CD4-positive, alpha-beta memory T cell (primary cell): ENCODE data around the gene SLC1A5. TPM values are rescaled to one million over a fixed set of nuclear protein-coding genes. Genes with fewer than 3 reads are reported as not detected.

ENCODE experiments used
- CTCF ChIA-PET: fragments of 350-600 bp; sonication (Branson Sonifier 250); formaldehyde crosslinking; loops from one replicate; lab custom pipeline; 2021; ENCODE audit warnings: inconsistent platforms; ENCODE audit not compliant: partially characterized antibody; lab: Charles Lee
- POLR2A ChIA-PET: fragments of 350-600 bp; sonication (Branson Sonifier 250); formaldehyde crosslinking; loops from one replicate; lab custom pipeline; 2021; ENCODE audit not compliant: partially characterized antibody; lab: Charles Lee
- DNase-seq, 5 donors: peaks; one replicate each; pipeline versions ENCODE4 v3.0.0 to v3.0.0-alpha.2; 2020 to 2022; ENCODE audit warnings: mixed read lengths in 1 of 5
- H3K27ac ChIP-seq: one replicate; pipeline ENCODE4 v1.7.0; 2013; ENCODE audit warnings: low read depth, low read length
- H3K27me3 ChIP-seq: 2 replicates; pipeline ENCODE4 v1.7.0; 2013; ENCODE audit warnings: mild to moderate bottlenecking, low read length, moderate library complexity; ENCODE audit not compliant: insufficient read depth
- H3K36me3 ChIP-seq: 2 replicates; pipeline ENCODE4 v1.7.0; 2013; ENCODE audit warnings: mild to moderate bottlenecking, low read length, moderate library complexity; ENCODE audit not compliant: insufficient read depth
- H3K4me1 ChIP-seq: 2 replicates; pipeline ENCODE4 v1.7.0; 2013; ENCODE audit warnings: mild to moderate bottlenecking, low read length, moderate library complexity; ENCODE audit not compliant: insufficient read depth
- H3K4me3 ChIP-seq, 2 donors: one replicate each; pipeline ENCODE4 v1.7.0; 2013; ENCODE audit warnings: low read length in 2 of 2, mild to moderate bottlenecking in 1 of 2
- H3K9me3 ChIP-seq, 2 donors: one replicate each; pipeline ENCODE4 v1.7.0; 2013; ENCODE audit warnings: low read length in 2 of 2, control low read depth in 1 of 2; ENCODE audit not compliant: control insufficient read depth in 1 of 2
- H3K27ac Mint-ChIP-seq, 7 donors: one replicate each; pipeline ENCODE4 v1.8.0; 2020 to 2021; ENCODE audit warnings: mixed read lengths in 7 of 7, mild to moderate bottlenecking in 6 of 7, inconsistent platforms in 3 of 7, moderate library complexity in 3 of 7
- H3K27me3 Mint-ChIP-seq, 2 donors: one replicate each; pipeline ENCODE4 v1.8.0; 2020 to 2021; ENCODE audit warnings: mixed read lengths in 2 of 2
- H3K36me3 Mint-ChIP-seq, 2 donors: one replicate each; pipeline ENCODE4 v1.8.0; 2020 to 2021; ENCODE audit warnings: mixed read lengths in 2 of 2, inconsistent platforms in 1 of 2, mild to moderate bottlenecking in 1 of 2
- H3K4me1 Mint-ChIP-seq, 4 donors: one replicate each; pipeline ENCODE4 v1.8.0; 2020 to 2021; ENCODE audit warnings: mixed read lengths in 4 of 4, mild to moderate bottlenecking in 1 of 4
- H3K4me3 Mint-ChIP-seq, 8 donors: one replicate each; pipeline ENCODE4 v1.8.0; 2020 to 2021; ENCODE audit warnings: mixed read lengths in 8 of 8, mild to moderate bottlenecking in 7 of 8, moderate library complexity in 6 of 8, inconsistent platforms in 3 of 8
- H3K9me3 Mint-ChIP-seq, 8 donors: one replicate each; pipeline ENCODE4 v1.8.0; 2020 to 2021; ENCODE audit warnings: mixed read lengths in 8 of 8, mild to moderate bottlenecking in 5 of 8, inconsistent platforms in 3 of 8, moderate library complexity in 1 of 8
- intact Hi-C: fragments of 100-400 bp; cut with micrococcal nuclease; formaldehyde crosslinking; loops from one replicate; pipeline ENCODE4 v1.15.1; 2023
- polyA plus RNA-seq, 2 donors: library from polyadenylated mRNA; unstranded; fragments of 300-500 nt; fragmentation: Illumina TruSeq; gene quantifications; one replicate each; pipeline ENCODE4 v1.2.3, GENCODE V29; 2021
- total RNA-seq, 2 experiments: library from RNA; stranded (reverse); gene quantifications; one replicate each; pipeline ENCODE4 v1.2.3, GENCODE V29; 2021

SLC1A5 gene
- total and polyA plus RNA-seq, 4 experiments from 2014 or later, result 7.2 to 22.1 (median 20.3) TPM

DNA sequence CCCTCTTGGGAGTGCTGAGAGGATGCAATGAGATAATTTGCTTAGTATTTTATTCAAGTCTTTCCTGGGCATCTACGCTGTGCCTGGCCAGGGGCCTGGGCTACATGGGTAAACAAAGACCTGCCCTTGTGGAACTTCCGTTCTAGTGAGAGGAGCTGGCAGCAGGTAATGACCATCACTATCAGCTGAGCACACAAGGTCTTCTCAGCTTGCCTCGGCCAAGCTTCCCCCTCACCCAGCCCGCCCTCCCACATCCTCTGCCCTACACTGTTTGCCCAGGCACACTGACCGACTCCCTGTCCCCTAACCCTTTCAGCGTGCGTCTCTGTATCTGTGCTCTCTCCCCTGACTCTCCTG, 51.1 kb downstream of the SLC1A5 start:
- Mint-ChIP-seq H3K9me3 (peaks cover 0 to under 1% (median 0%) of the 10 kb centered on the region in 8 donors), H3K4me3 (no peak overlapping the region), H3K27me3 (no peaks in the 10 kb centered on the region), H3K36me3 (peaks cover 8 to 53% of the 10 kb centered on the region in 2 donors), H3K4me1 (peaks cover 17 to 30% (median 20%) of the 10 kb centered on the region in 4 donors), H3K27ac (peak overlapping the region in 2 of 7 donors; percentile 55 to 69)
- H3K9me3 ChIP-seq, result no peaks in the 10 kb centered on the region
- ChIA-PET CTCF (interaction anchor here (0.6 to 1.1 kb wide), 2 partner anchors 11 to 34 kb away, joined by 3 to 9 read pairs; no protein-coding TSS in a partner anchor), POLR2A (no interaction called here)
- intact Hi-C loops, result no loop called here
- H3K27me3 ChIP-seq, result no peaks in the 10 kb centered on the region
- no peak overlapping the region for H3K4me3 ChIP-seq
- peaks cover 53% of the 10 kb centered on the region for H3K36me3 ChIP-seq
- peaks cover 19% of the 10 kb centered on the region for H3K4me1 ChIP-seq
- H3K27ac ChIP-seq, result no peak overlapping the region
- no peak for DNase-seq

DNA sequence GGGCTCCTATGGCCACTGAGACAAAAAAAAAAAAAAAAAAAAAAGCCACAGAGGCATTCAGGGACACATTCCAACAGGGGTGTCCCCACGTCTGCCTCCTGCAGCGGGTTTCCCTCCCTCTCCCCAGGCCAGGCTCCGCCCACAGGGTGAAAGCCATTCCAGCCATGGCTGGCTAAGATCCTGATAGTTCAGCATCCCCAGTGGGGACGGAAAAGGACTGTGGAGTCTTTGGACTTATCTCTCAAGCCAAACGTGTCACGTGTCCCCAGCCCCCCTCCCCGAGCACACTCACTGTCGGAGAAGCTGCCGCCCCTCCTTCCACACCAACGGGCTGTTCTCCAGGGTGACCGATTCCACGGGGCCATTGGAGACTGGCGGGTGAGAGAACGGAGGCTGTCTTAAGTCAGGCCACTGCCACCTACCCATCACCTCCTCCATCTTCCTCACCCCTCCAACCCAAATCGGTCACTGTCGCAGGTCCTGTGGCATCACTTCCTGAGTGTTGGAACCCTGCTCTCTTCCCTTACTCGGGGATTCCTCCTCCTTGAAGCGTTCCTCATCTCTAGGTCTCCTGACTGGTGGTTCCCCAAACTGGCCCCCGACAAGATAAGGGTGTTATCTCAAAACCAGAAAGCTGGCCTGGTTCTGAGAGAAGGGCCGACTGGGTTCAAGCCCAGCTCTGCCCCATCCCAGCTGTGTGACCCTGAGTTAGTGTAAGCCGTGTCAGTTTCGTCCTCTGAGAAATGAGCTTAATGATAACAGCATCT, 51.7 kb downstream of the SLC1A5 start:
- intact Hi-C loops, result no loop called here
- POLR2A ChIA-PET, result no interaction called here
- H3K36me3 ChIP-seq, result peaks cover 53% of the 10 kb centered on the region
- Mint-ChIP-seq H3K27me3 (no peaks in the 10 kb centered on the region), H3K4me1 (peaks cover 12 to 24% (median 16%) of the 10 kb centered on the region in 4 donors), H3K36me3 (peaks cover 13 to 56% of the 10 kb centered on the region in 2 donors), H3K4me3 (no peak overlapping the region), H3K9me3 (peaks cover 0 to 3% (median 0%) of the 10 kb centered on the region in 8 donors), H3K27ac (peak overlapping the region in 1 of 7 donors; percentile 69)
- H3K4me3 ChIP-seq, result no peak overlapping the region
- H3K27me3 ChIP-seq, result no peaks in the 10 kb centered on the region
- H3K9me3 ChIP-seq, result no peaks in the 10 kb centered on the region
- DNase-seq, result no peak
- CTCF ChIA-PET, result interaction anchor here (0.6 to 1.1 kb wide), 2 partner anchors 12 to 33 kb away, joined by 3 to 9 read pairs; no protein-coding TSS in a partner anchor
- H3K4me1 ChIP-seq, result peaks cover 13% of the 10 kb centered on the region
- no peak overlapping the region for H3K27ac ChIP-seq

DNA sequence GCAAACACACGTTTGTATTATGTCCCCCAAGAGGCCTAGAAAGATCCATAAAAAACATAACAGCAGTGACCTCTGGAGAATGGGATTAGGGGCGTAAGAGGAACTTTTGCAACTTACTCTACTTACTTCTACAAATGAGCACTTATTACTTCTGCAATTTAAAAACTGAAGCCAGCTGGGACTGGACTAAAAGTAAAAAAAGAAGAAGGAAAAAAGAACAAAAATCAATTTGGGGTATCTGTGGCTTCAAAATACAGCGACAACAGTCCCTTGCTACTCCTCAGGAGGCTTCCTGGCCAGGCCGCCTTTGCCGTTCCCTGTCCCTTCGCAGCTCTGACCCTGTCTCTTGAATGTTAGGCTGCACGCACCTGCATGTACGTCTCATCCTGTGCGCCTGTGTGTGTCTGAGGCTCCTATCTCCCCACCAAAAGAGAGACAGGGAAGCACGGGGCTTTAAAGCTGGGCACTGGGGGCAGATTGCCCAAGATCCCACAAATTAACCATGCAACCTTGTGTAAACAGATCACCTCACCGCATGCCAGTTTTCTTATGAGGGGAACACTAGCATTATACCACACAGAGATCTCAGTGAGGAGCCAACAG, 54.6 kb downstream of the SLC1A5 start:
- Histone ChIP-seq H3K27me3 (no peaks in the 10 kb centered on the region), H3K4me3 (no peak overlapping the region), H3K4me1 (peaks cover 4% of the 10 kb centered on the region), H3K9me3 (no peaks in the 10 kb centered on the region), H3K27ac (no peak overlapping the region), H3K36me3 (peaks cover 61% of the 10 kb centered on the region)
- H3K36me3 Mint-ChIP-seq, result peaks cover 17 to 73% of the 10 kb centered on the region in 2 donors
- H3K27ac Mint-ChIP-seq, result peak overlapping the region in 1 of 7 donors; percentile 47
- H3K9me3 Mint-ChIP-seq, result peaks cover 0 to 3% (median 0%) of the 10 kb centered on the region in 8 donors
- peaks cover 5 to 8% (median 5%) of the 10 kb centered on the region in 4 donors for H3K4me1 Mint-ChIP-seq
- ChIA-PET CTCF (interaction anchor here (0.8 to 2.1 kb wide), 5 partner anchors 16 to 106 kb away, joined by 3 to 12 read pairs (median 3); no protein-coding TSS in a partner anchor), POLR2A (interaction anchor here (0.9 kb wide), 1 partner anchor 8 kb away, joined by 4 read pairs; no protein-coding TSS in a partner anchor)
- no peak overlapping the region for H3K4me3 Mint-ChIP-seq
- intact Hi-C loops, result no loop called here
- no peak for DNase-seq
- no peaks in the 10 kb centered on the region for H3K27me3 Mint-ChIP-seq

DNA sequence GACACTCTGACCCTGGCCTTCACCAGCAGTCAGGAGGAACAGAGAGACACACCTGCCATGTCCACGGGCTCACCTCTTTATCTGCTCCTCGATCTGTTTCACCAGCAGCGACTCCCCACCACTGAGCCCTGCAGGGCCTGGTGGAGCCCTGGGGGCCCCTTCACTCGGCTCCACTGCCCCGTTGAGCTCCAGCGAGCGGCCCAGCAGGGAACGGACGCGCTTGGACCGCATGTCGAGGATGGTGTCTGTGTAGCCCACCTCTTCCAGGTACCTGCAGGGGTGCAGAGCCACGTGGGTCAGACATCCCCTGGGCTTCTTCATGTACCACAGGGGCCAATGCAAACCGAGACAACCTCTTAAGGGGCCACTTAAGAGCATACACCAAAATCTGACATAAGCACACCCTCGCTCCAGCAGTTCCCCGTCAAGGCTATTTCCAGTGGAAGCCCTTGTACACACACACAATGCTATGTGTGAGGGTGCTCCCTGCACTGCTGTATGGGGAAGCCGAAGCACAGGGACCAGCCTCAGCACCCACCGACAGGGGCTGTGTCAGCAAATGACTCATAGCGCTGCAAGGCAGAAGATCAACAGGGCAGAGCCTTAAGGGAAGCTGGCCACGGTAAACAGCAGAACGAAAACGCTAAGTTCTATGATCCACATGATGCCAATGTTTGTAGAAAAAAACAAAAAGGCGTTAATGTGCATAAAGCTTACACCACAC, 55.3 kb downstream of the SLC1A5 start:
- POLR2A ChIA-PET, result interaction anchor here (0.9 kb wide), 1 partner anchor 9 kb away, joined by 4 read pairs; no protein-coding TSS in a partner anchor
- no peak overlapping the region for H3K4me3 ChIP-seq
- Mint-ChIP-seq H3K4me1 (peaks cover 8 to 10% (median 9%) of the 10 kb centered on the region in 4 donors), H3K27me3 (no peaks in the 10 kb centered on the region), H3K9me3 (peaks cover 0 to 3% (median 0%) of the 10 kb centered on the region in 8 donors), H3K4me3 (no peak overlapping the region), H3K27ac (no peak overlapping the region), H3K36me3 (peaks cover 20 to 73% of the 10 kb centered on the region in 2 donors)
- intact Hi-C loops, result no loop called here
- H3K9me3 ChIP-seq, result no peaks in the 10 kb centered on the region
- CTCF ChIA-PET, result interaction anchor here (0.8 to 5.4 kb wide), 6 partner anchors 9 to 107 kb away, joined by 3 to 52 read pairs (median 4); no protein-coding TSS in a partner anchor
- peaks cover 60% of the 10 kb centered on the region for H3K36me3 ChIP-seq
- H3K27ac ChIP-seq, result no peak overlapping the region
- peaks cover 9% of the 10 kb centered on the region for H3K4me1 ChIP-seq
- DNase-seq, result no peak
- no peaks in the 10 kb centered on the region for H3K27me3 ChIP-seq

DNA sequence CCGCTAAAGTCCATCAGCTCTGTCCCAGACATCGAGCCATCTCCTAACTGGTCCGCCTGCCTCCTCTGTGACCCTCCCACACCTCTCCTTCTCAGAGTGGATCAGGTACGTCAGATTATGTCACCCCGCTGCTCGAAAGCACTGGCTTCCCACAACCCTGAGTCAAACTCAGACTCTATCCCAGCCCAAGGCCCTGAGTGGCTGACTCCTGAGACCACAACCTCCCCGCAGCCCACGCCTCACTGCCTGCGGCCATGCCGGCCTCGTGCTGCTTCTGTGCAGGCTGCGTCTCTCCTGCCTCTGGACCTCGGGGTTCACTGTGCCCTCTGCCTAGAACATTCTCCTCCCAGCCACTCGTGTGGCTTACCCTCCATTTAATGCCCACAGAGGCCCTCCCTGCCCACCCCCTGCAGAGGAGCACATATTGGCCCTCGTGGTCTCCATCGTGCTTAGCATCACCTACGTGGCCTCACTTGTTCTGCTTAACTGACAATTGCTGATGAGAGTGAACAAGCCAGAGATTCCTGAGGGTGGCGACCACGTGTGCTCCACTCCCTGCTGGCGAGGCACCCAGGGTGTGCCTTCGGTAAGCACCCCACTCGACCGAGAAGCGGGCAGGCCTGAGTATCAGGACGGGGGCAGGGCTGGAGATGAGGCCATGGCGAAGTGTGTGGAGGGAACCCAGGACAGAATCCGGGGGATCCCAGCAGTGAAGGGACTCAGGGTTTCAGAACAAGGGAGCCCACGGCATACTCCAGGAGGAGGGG, 56.0 kb downstream of the SLC1A5 start:
- no peak overlapping the region for H3K27ac ChIP-seq
- ChIA-PET CTCF (interaction anchor here (1.2 to 6.1 kb wide), 3 partner anchors 10 to 28 kb away, joined by 4 to 173 read pairs (median 52); no protein-coding TSS in a partner anchor), POLR2A (interaction anchor here (6.3 kb wide), 1 partner anchor 20 kb away, joined by 72 read pairs; the partner anchor contains the start of gene PRKD2)
- H3K27me3 ChIP-seq, result no peaks in the 10 kb centered on the region
- H3K27ac Mint-ChIP-seq, result peak overlapping the region in 3 of 7 donors; percentile 68 to 82 (median 74)
- DNase-seq, result no peak
- H3K4me3 ChIP-seq, result no peak overlapping the region
- peaks cover 8 to 10% (median 9%) of the 10 kb centered on the region in 4 donors for H3K4me1 Mint-ChIP-seq
- intact Hi-C loops, result no loop called here
- peaks cover 61% of the 10 kb centered on the region for H3K36me3 ChIP-seq
- peaks cover 9% of the 10 kb centered on the region for H3K4me1 ChIP-seq
- peaks cover 0 to 3% (median 0%) of the 10 kb centered on the region in 8 donors for H3K9me3 Mint-ChIP-seq
- H3K4me3 Mint-ChIP-seq, result no peak overlapping the region
- H3K36me3 Mint-ChIP-seq, result peaks cover 20 to 67% of the 10 kb centered on the region in 2 donors
- H3K27me3 Mint-ChIP-seq, result no peaks in the 10 kb centered on the region
- H3K9me3 ChIP-seq, result no peaks in the 10 kb centered on the region

DNA sequence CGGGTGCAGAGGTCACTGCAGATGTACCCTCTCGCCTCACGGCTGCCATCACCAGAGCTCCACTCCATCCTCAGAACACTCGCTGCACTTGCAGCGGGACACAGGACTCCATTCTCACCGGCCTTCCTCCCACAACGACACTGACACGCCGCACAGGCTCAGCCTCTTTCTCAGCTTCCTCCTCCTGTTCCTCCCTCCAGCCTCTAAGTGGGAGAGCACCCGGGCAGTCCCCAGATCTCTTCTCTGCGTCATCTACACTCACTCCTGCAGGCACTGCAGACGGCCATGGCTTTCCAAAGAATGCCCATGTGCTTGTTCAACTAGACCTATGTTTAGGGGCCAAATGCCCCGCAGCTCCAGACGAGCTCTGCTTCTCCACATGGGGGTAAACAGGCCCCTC, 56.8 kb downstream of the SLC1A5 start:
- H3K27ac ChIP-seq, result no peak overlapping the region
- Mint-ChIP-seq H3K27ac (peak overlapping the region in 4 of 7 donors; percentile 16 to 60 (median 30)), H3K4me3 (no peak overlapping the region), H3K36me3 (peaks cover 17 to 66% of the 10 kb centered on the region in 2 donors), H3K27me3 (no peaks in the 10 kb centered on the region), H3K4me1 (peaks cover 8 to 10% (median 9%) of the 10 kb centered on the region in 4 donors), H3K9me3 (peaks cover 0 to 3% (median 0%) of the 10 kb centered on the region in 8 donors)
- CTCF ChIA-PET, result interaction anchor here (0.6 to 6.1 kb wide), 5 partner anchors 10 to 327 kb away, joined by 3 to 173 read pairs (median 20); no protein-coding TSS in a partner anchor
- H3K4me1 ChIP-seq, result peaks cover 9% of the 10 kb centered on the region
- no peaks in the 10 kb centered on the region for H3K27me3 ChIP-seq
- no peak overlapping the region for H3K4me3 ChIP-seq
- DNase-seq, result no peak
- POLR2A ChIA-PET, result interaction anchor here (1.3 to 6.3 kb wide), 2 partner anchors 20 to 27 kb away, joined by 3 to 72 read pairs; partner anchors contain the start of gene PRKD2
- no peaks in the 10 kb centered on the region for H3K9me3 ChIP-seq
- H3K36me3 ChIP-seq, result peaks cover 62% of the 10 kb centered on the region
- intact Hi-C loops, result no loop called here
